ENCODE results near the gene NR6A1. TPM values are rescaled to one million over a fixed set of nuclear protein-coding genes. Genes with fewer than 3 reads are reported as not detected.
A peak's percentile ranks its signal among the peaks of the same experiment; 100 is the strongest.

The NR6A1 gene
- total and polyA plus RNA-seq, 2 of the 8 experiments (the other 6 are each of a cell fraction or from before 2014, with no cell fraction given): 93.2 to 237 TPM

GRCh38 chr9:124762633-124763032 is 8.5 kb downstream of the NR6A1 start:
- Histone ChIP-seq H4K20me1 (replicated peaks in 1 of 2; ENCODE audit: control insufficient read depth in 1 of 2, insufficient read depth in 2 of 2, low read length in 2 of 2) (peaks cover 3 to 5% of the 10 kb centered on the region in 2 experiments), H3K14ac (ENCODE audit: insufficient read length) (no peak overlapping the region), H4K8ac (ENCODE audit: extremely low read depth, insufficient read depth, low read length) (no peak overlapping the region), H2BK15ac (ENCODE audit: low read length) (no peak overlapping the region), H4K5ac (ENCODE audit: insufficient read length, low read depth, low read length) (no peak overlapping the region), H3K79me2 (ENCODE audit: control insufficient read depth in 1 of 2, insufficient read depth in 2 of 2, low read length in 2 of 2) (peaks cover 0 to 87% of the 10 kb centered on the region in 2 experiments; a peak in 3 of 4 replicates), H3K9ac (replicated peaks in 1 of 4; ENCODE audit: extremely low read depth in 1 of 4, low read depth in 3 of 4, low read length in 3 of 4) (no peak overlapping the region), H2BK12ac (ENCODE audit: low read depth, low read length) (no peak overlapping the region), H2BK120ac (replicated peaks; ENCODE audit: low read depth, low read length) (no peak overlapping the region), H3K4me2 (ENCODE audit: insufficient read depth in 1 of 2, low read depth in 2 of 2, low read length in 2 of 2) (peak overlapping the region in 1 of 2 experiments; percentile 19; a peak in 1 of 4 replicates), H3K4me1 (replicated peaks in 1 of 4; ENCODE audit: control insufficient read depth in 3 of 4, insufficient read depth in 4 of 4, low read length in 3 of 4) (peaks cover 6 to 45% (median 27%) of the 10 kb centered on the region in 4 experiments; a peak in 5 of 7 replicates), H3K36me3 (ENCODE audit: control insufficient read depth in 2 of 4, insufficient read depth in 4 of 4, low read length in 3 of 4) (no peaks in the 10 kb centered on the region), H2BK5ac (ENCODE audit: low read depth, low read length) (no peak overlapping the region), H2AK5ac (ENCODE audit: low read depth, low read length) (no peak overlapping the region), H2BK20ac (ENCODE audit: low read length) (no peak overlapping the region), H3K79me1 (ENCODE audit: low read depth, low read length) (no peaks in the 10 kb centered on the region), H3K9me3 (ENCODE audit: insufficient read depth in 2 of 2, low read depth in 1 of 2, low read length in 1 of 2) (no peaks in the 10 kb centered on the region), H3K4me3 (ENCODE audit: extremely low read depth in 1 of 4, insufficient read depth in 2 of 4, low read depth in 3 of 4, low read length in 4 of 4) (peak overlapping the region in 1 of 4 experiments; percentile 50; a peak in 1 of 8 replicates), H3K27me3 (replicated peaks in 1 of 4; ENCODE audit: control insufficient read depth in 3 of 4, extremely low read depth in 1 of 4, insufficient read depth in 3 of 4, low read length in 3 of 4) (no peaks in the 10 kb centered on the region), H3K18ac (ENCODE audit: extremely low read depth, low read length) (no peak overlapping the region), H3K23ac (ENCODE audit: insufficient read length) (no peak overlapping the region), H2AFZ (ENCODE audit: low read length) (no peak overlapping the region), H4K91ac (replicated peaks; ENCODE audit: insufficient read length, low read length) (no peak overlapping the region), H3K56ac (replicated peaks; ENCODE audit: insufficient read length, low read depth, low read length) (no peak overlapping the region), H3K23me2 (ENCODE audit: low read depth, low read length) (0 out of 2 replicates have a peak, but pooled peaks cover 4% of the 10 kb centered on the region), H3K27ac (ENCODE audit: low read depth, low read length) (no peak overlapping the region; the same call in 1 of the 2 replicates), H3K4ac (replicated peaks; ENCODE audit: insufficient read length, low read depth, low read length) (no peak overlapping the region)
- 75% methylated on average over 3 of the region's 3 CpGs; no CpG with 5 or more reads in 1 of the 2 experiments for WGBS, 2 experiments (ENCODE audit: extremely low coverage in 1 of 2, insufficient coverage in 1 of 2, insufficient read length in 1 of 2, insufficient replicate concordance in 2 of 2, low coverage in 1 of 2, low lambda C conversion rate in 2 of 2, missing lambda C conversion rate in 1 of 2)
- DNase-seq (ENCODE audit: low read depth in 1 of 2, low spot score in 2 of 2) (no peak), FAIRE-seq (no peak)
- TF ChIP-seq CHD1 (IDR thresholded peaks at IDR 0.05; ENCODE audit: low read depth, low read length): no peak
- TF ChIP-seq RAD21 (IDR thresholded peaks at IDR 0.05 in 1 of 2, conservative IDR thresholded peaks at IDR 0.05 in 1 of 2; ENCODE audit: low read depth in 2 of 2, low read length in 2 of 2): no peak
- no peak for TF ChIP-seq CBX5 (IDR thresholded peaks at IDR 0.05; ENCODE audit: low read depth, low read length)
- TF ChIP-seq TAF1 (IDR thresholded peaks at IDR 0.05; ENCODE audit: low read depth, low read length): no peak
- no peak for TF ChIP-seq JUN (IDR thresholded peaks at IDR 0.05; ENCODE audit: low read depth, low read length)
- TF ChIP-seq BRCA1 (IDR thresholded peaks at IDR 0.05; ENCODE audit: low read depth, low read length): no peak
- no peak for TF ChIP-seq CEBPB (IDR thresholded peaks at IDR 0.05; ENCODE audit: low read depth, low read length)
- TF ChIP-seq SUZ12 (IDR thresholded peaks at IDR 0.05; ENCODE audit: low read length): no peak
- no peak for TF ChIP-seq TEAD4 (IDR thresholded peaks at IDR 0.05; ENCODE audit: low read depth, low read length)
- TF ChIP-seq RNF2 (IDR thresholded peaks at IDR 0.05; ENCODE audit: borderline replicate concordance, low read depth, low read length, missing control alignments, poor library complexity, severe bottlenecking): no peak
- no peak for TF ChIP-seq TBP (IDR thresholded peaks at IDR 0.05; ENCODE audit: low read depth, low read length)
- ChIA-PET POLR2A (ENCODE audit: partially characterized antibody) (interaction anchor here (0.8 to 1.8 kb wide), 5 partner anchors 11 to 98 kb away, joined by 4 to 7 read pairs (median 4); partner anchors contain the start of gene RPL35), CTCF (ENCODE audit: partially characterized antibody) (interaction anchor here (1.5 to 5.5 kb wide), 5 partner anchors 10 to 145 kb away, joined by 5 to 31 read pairs (median 8); partner anchors contain the start of gene WDR38)

All from H1 (cell line).